ENCODE data around the gene ACOT2. TPM values are rescaled to one million over a fixed set of nuclear protein-coding genes. Genes with fewer than 3 reads are reported as not detected.
A peak's percentile ranks its signal among the peaks of the same experiment; 100 is the strongest.

ACOT2 gene
- total RNA-seq, 1 donor from 2014 or later = 40.2 TPM

- H3K9me3 ChIP-seq = no peaks in the 10 kb centered on the region
- no peaks in the 10 kb centered on the region for H3K4me1 ChIP-seq
- peak within 1 kb of the TSS; percentile 84 for H3K27ac ChIP-seq
- peak; percentile 91 for DNase-seq
- ATAC-seq = peak; percentile 95
- no peaks in the 10 kb centered on the region for H3K36me3 ChIP-seq
- intact Hi-C loops (cut with DNase I) = no loop called here
- no peaks in the 10 kb centered on the region for H3K27me3 ChIP-seq
- H3K4me3 ChIP-seq = peak within 1 kb of the TSS; percentile 68
- no peak for TF ChIP-seq CTCF (IDR thresholded peaks at IDR 0.05)
These were observed 43.5 kb downstream of the ACOT2 start, which contains the start of gene ACOT6 for GRCh38 chr14:73612339-73613045. TSS of gene ACOT6 (plus strand) at chr14:73612517. CDS start at chr14:73612572, 55 bp downstream.

- DNase-seq (no peak), ATAC-seq (peak; percentile 31)
- no peaks in the 10 kb centered on the region for H3K9me3 ChIP-seq
- TF ChIP-seq CTCF (IDR thresholded peaks at IDR 0.05) = no peak
- H3K4me3 ChIP-seq = peak overlapping the region; percentile 68
- H3K4me1 ChIP-seq = no peaks in the 10 kb centered on the region
- H3K27ac ChIP-seq = peak overlapping the region; percentile 84
- no peaks in the 10 kb centered on the region for H3K27me3 ChIP-seq
- no peaks in the 10 kb centered on the region for H3K36me3 ChIP-seq
- intact Hi-C loops (cut with DNase I) = no loop called here
These were observed 44.0 kb downstream of the ACOT2 start for GRCh38 chr14:73613046-73613383.

- ATAC-seq (no peak), DNase-seq (no peak)
- H3K4me3 ChIP-seq = peak overlapping the region; percentile 68
- no peaks in the 10 kb centered on the region for H3K9me3 ChIP-seq
- H3K27ac ChIP-seq = no peak overlapping the region
- H3K27me3 ChIP-seq = no peaks in the 10 kb centered on the region
- TF ChIP-seq CTCF (IDR thresholded peaks at IDR 0.05) = no peak
- H3K36me3 ChIP-seq = no peaks in the 10 kb centered on the region
- intact Hi-C loops (cut with DNase I) = no loop called here
- no peaks in the 10 kb centered on the region for H3K4me1 ChIP-seq
These were observed 44.5 kb downstream of the ACOT2 start for GRCh38 chr14:73613419-73613963.

- Histone ChIP-seq H3K27ac (no peak overlapping the region), H3K36me3 (no peaks in the 10 kb centered on the region), H3K4me3 (no peak overlapping the region), H3K4me1 (no peaks in the 10 kb centered on the region), H3K9me3 (no peaks in the 10 kb centered on the region), H3K27me3 (no peaks in the 10 kb centered on the region)
- intact Hi-C loops (cut with DNase I) = no loop called here
- no peak for TF ChIP-seq CTCF (IDR thresholded peaks at IDR 0.05)
- DNase-seq (no peak), ATAC-seq (no peak)
These were observed 47.8 kb downstream of the ACOT2 start for GRCh38 chr14:73616831-73617230.

GRCh38 chr14:73619524-73619923, 50.5 kb downstream of the ACOT2 start:
- Histone ChIP-seq H3K36me3 (no peaks in the 10 kb centered on the region), H3K9me3 (no peaks in the 10 kb centered on the region), H3K27me3 (no peaks in the 10 kb centered on the region), H3K4me1 (no peaks in the 10 kb centered on the region), H3K27ac (no peak overlapping the region), H3K4me3 (no peak overlapping the region)
- no peak for DNase-seq
- intact Hi-C loops (cut with DNase I) = no loop called here
- no peak for ATAC-seq
- TF ChIP-seq CTCF (IDR thresholded peaks at IDR 0.05) = no peak

Data from upper lobe of right lung (tissue), 1 donor.